Stimulated activated CD4-positive, alpha-beta T cell treated with anti-CD3 and anti-CD28 coated beads, Interleukin-4, amount 100 ng/mL, for 1 hour (primary cell): ENCODE results near the gene HACD3.
A peak's percentile ranks its signal among the peaks of the same experiment; 100 is the strongest.
"Not testable (repeated sequence)": the region's sequence is repeated elsewhere in the genome, so short reads cannot be mapped to it uniquely, and the experiment has no call there.

Source experiments
- DNase-seq: peaks from one replicate; pipeline ENCODE4 v3.0.0-alpha.2; 2020

The HACD3 gene, protein sequence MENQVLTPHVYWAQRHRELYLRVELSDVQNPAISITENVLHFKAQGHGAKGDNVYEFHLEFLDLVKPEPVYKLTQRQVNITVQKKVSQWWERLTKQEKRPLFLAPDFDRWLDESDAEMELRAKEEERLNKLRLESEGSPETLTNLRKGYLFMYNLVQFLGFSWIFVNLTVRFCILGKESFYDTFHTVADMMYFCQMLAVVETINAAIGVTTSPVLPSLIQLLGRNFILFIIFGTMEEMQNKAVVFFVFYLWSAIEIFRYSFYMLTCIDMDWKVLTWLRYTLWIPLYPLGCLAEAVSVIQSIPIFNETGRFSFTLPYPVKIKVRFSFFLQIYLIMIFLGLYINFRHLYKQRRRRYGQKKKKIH

DNA sequence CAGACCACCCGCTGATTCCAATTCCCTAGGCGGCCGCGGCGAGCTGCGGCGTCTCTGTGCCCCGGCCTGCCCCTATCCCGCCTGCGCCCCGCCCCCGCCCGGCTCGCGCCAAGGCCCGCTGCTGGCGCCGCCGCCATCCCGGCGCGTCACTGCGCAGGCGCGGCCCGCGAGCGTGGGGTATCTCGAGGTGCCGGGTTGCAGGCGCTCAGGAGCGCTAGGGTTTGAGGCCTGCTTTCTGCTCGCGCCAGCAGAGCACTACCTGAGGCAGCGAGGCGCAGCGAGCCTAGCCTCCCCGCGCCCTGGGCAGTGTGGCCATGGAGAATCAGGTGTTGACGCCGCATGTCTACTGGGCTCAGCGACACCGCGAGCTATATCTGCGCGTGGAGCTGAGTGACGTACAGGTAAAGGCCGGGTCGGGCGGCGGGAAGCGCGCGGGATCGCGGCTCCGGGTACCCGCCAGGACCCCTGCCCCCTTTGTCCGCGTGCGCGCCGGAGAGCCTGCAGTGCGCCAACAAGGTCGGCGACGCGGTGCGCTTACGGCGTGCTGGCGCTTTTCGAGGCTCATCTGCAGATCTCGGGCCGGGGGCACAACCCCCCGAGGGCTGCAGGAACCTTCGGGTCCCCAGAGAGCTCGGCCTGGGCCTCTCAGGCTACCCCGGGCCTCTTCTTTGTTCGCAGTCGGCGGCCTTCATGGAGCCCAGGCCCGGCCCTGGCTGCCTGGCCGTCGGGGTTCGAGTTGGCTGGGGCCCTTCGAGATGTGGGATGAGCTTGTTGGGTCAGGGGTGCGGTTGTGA, at the start of gene HACD3:
TSS of gene HACD3 (plus strand) at position 146 of the 794 bp plus-strand sequence. CDS start at position 315, 169 bp downstream.
- DNase-seq = peak; percentile 94

DNA sequence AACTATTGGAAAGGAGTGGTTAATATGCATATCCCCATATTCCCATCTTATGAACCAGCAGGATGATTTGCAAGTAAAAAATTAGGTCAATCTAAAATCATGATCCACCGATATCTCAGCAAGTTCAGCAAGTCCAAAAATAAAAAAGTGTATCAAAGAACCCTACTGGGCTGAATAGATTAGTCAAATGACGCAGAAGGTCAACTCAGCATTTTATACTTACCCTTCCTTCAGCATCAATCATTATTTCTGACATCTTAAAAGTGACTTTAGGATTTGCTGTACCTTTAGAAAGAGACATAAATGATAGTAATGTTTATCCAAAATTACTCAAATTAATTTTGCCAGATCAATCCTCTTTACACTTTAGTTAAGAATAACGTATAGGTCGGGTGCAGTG, 45.4 kb upstream of the HACD3 start:
- no peak for DNase-seq

DNA sequence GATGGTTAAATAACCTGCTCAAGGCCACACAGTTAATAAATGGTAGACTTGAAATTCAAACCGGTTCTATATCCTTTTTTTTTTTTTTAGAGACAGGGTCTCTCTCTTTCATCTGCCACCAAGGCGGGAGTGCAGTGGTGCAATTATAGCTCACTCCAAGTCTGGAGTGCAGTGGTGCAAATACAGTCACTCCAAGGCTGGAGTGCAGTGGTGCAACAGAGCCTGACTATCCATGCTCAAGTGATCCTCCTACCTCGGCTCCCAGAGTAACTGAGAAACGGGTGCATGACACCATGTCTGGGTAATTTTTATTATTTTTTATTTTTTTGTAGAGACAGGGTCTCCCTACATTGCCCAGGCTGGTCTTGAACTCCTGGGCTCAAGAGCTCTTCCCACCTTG, 36.2 kb upstream of the HACD3 start:
- no peak for DNase-seq

DNA sequence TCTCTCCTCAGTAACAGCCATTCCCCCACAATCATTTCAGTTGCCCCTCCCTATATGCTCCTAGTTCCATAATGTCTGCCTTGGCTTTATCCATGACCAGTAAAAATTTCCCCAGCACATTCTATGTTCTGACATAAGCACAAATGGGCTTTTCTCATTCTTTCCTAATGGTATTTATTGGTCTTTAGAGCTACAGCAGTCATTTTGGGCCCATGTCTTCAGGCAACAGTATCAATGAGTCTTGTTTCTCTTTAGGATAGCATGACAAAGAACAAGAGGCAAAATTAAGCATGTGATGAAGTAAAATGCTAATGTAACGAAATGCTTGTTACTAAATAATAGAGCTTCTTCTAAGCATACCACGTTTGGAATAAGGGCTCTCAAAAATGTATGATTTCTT, 20.9 kb upstream of the HACD3 start:
- no peak for DNase-seq

DNA sequence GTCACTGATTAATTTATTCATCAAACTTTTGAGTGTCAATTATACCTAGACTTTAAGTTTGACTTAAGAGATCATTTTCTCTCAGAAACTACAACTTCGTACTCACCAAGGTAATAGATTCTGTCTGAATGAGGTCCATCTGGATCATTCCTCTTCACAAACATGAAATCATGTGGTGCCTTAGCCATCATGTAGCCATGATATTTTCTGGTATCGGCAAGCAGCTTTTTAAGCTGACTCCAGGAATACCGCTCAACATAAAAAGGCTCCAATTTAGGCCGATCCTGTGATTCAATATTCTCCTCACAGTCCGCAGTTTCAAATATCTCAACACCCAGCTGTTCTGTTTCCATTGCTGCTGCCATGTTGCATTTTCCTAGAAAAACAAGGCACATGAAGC, 18.1 kb upstream of the HACD3 start:
- DNase-seq = no peak

DNA sequence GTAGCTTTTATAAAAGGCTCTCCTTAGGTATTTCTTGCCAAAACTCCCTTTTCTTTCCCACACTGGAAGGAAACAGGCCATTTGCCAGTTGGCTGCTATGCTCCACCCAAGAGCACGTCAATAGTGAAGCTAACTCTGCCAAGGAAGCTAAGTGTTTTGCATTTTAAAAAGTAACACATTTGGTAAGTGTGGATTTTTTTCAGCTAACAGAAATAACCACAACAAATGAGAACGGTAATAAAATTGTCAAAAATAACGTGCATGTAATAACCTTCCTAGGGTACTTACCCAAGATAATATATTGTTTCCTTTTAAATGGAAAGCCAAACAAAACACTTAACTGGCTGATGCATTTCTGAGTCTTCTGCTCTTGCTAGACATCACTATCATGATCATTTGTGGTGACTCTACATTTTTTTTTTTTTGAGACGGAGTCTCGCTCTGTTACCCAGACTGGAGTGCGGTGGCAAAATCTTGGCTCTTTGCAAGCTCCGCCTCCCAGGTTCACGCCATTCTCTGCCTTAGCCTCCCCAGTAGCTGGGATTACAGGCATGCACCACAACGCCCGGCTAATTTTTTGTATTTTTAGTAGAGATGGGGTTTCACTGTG, 17.4 kb upstream of the HACD3 start:
- DNase-seq = no peak

DNA sequence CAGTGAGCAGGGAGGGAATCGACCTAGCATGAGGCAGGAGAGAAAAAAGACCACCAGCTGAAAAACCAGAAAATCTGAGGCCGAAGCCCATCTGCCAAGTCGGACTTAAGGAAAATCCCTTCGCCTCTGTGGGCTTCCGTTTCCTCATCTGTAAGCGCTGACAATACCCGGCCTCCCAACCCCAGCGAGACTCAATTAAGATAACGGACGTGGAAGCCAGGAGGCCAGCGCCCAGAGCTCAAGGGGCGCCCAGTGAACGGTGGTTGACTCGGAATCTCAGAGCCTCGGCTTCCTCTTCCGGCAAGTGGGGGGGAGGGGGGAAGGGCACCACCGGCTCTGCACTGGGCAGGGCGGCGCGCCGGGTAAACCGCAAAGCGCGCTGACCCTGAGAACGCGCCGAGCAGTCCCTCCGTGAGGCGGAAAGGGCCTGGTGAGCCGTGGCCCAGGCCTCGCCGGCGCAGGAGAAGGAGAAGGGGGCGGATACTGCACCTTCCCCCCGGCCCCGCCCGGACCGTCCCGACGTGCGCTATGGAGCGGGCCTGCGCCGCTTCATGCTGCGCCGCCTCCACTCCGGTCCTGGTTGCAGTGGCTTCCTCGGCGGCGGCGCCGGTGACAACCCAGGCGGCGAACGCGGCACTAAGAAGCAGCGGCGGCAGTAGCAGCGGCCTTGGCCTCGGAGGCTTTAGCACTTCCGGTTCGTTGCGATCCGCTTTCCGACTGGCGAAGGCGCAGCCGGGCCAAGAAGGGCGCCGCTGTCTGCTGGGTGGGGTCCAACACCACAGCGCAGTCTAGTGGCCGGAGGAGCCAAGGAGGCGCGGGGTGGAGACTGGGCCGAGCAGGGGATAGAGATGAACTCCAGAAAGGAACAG, 13.0 kb upstream of the HACD3 start, which contains the start of gene DPP8:
TSS of gene DPP8 (minus strand) at position 693 of the 869 bp plus-strand sequence. CDS start 5,136 bp downstream, outside the sequence.
- peak; percentile 96 for DNase-seq

DNA sequence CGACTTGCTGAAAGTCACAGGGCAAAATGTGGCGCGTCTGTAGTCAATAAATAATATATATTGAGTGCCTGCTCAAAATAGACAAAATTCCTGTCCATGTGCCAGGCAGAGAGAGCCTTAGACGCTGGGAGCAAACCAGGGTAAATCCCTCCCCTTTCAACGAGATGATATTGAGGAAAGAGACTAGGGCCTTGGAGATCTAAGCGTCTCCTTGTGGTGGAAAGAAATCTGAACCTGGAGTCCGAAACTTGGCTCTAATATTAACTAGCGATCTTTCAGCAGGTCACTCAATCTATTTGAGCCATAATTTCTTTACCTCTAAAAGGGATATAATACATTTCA, 12.4 kb upstream of the HACD3 start:
- no peak for DNase-seq

DNA sequence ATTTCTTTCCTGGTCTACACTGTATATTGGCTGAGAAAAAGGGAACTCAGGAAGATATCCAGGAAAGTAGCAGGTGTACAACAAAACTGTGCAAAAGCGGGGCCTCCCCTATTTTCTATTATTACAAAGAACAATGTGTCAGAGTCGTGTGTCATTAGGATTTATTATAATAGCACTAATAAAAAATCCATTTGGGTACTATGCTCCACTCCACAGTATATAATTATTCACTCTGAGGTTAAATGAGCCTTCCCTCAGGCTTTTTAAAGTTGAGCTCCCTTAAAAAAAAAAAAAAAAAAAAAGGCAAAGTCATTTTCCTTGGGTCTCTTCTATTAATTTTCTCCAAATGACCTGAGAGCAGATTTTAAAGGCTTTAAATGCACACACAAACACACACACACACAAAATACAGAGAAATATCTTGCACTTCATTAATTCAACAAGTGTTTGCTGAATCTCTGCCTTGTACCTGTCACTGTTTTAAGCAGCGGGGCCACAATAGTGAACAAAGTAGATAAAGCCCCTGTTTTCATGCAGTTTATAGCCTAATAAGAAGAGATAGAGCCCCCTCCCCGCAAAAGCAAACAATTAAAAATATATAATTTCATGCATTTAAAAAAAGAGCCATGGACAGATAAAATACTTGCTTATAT, 11.5 kb upstream of the HACD3 start:
- DNase-seq = no peak

DNA sequence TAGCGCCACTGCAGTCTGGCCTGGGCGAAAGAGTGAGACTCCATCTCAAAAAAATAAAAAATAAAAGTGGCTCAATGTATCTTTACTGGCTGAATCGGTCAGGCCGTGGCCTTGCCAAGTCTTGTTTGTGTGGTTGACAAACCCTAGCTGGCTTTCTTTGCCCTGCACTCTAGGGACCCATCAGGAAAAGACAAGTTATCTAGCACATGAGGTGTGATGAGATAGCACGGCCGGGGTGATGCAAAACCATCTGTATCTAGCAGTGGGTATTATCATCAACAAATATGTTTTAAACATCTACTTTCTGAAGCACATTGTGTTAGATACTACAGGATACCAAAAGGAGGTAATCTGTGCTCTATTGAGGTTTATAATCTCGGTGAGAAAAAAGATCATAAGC, 8.9 kb upstream of the HACD3 start:
- DNase-seq = no peak

DNA sequence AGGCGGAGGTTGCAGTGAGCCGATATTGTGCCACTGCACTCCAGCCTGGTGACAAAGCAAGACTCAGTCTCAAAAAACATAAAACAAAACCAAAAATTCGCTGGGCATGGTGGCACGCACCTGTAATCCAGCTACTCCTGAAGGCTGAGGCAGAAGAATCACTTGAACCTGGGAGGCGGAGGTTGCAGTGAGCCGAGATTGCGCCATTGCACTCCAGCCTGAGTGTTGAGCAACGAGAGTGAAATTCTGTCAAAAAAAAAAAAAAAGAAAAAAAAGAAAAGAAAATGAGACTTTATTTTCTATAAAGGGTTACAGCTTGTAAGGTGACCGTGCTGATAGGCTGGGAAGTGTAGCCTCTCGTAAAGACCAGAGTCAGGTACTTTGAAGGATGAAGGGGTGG, 6.0 kb upstream of the HACD3 start:
- no peak for DNase-seq

DNA sequence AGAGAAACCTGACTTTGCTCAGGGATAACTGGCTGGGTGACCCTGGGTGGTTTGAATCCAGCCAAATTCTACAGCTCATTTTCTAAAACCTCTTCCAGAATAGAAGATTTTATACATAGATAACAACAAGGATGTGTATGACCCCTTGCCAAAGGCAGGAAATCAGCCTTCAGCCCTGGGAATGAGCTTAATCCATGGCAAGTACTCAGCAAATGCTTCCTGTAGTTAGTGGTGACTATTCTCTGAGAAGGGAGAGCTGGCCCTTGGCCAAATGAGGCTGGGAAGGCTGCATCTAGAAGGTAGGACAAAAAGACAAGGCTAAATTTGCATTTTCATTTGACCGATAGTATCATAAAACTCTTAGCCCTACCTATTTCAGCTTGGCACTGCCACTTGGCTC, 4.6 kb upstream of the HACD3 start:
- no peak for DNase-seq

DNA sequence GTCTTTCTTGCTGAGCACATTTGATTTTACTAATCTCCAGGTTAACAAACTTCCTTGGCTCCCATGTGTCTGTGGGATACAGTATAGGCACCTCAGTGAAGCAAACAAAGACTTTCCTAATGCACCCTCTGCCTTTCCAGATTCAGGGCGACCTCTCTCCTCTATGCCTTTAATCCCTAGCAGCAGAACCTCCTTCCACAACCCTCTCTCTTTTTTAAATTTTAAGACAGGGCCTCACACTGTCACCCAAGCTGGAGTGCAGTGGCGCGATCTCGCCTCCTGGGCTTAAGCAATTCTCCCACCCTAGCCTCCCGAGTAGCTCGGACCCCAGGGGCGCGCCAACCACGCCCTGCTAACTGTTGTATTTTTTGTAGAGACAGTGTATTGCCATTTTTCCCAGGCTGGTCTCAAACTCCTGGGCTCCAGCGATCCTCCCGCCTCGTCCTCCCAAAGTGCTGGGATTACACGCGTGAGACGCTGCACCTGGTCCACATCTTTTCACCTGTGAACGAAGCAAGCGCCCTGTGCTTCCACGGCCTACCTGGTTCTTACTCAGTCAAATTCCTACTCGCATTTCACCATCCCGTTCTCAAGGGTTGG, 1.7 kb upstream of the HACD3 start:
- no peak for DNase-seq

DNA sequence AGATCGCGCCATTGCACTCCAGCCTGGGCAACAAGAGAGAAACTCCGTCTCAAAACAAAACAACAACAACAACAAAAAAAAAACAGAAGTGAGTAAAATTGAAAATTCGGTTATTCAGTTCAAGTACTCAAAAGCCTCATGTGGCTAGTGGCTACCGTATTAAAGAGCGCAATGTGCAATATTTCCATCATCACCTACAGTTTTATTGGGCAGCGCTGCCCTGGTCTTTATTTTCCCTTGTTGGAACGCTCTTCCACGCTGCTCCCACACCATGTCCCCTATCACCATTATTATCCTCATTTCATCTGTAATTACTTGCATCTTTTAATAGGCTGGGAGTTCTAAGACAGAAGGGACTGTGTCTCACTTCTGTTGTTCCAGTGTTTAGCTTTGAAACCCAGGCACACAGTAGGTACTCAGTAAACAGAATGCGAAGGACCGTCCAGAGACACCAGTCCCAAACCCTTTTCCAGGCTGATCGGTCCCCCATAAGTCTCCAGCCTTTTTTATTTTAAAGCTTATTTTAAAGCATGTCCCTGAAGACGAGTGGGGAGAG, 423 bp upstream of the HACD3 start:
- no peak for DNase-seq

DNA sequence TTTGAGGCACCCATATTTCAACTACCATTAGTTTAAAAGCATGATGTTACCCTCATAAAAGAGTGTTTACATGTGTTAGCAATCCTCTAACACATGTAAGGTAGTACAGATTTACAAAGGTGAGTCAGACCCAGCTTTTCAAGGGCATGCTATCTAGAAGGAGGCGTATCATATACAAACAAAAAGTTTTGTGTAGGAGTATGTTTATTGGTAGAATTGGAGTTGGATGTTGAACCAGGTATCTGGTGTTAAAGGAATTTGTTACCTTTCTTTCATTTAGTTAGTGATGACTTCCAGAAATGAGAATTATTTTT, 2.4 kb downstream of the HACD3 start:
- DNase-seq = no peak

DNA sequence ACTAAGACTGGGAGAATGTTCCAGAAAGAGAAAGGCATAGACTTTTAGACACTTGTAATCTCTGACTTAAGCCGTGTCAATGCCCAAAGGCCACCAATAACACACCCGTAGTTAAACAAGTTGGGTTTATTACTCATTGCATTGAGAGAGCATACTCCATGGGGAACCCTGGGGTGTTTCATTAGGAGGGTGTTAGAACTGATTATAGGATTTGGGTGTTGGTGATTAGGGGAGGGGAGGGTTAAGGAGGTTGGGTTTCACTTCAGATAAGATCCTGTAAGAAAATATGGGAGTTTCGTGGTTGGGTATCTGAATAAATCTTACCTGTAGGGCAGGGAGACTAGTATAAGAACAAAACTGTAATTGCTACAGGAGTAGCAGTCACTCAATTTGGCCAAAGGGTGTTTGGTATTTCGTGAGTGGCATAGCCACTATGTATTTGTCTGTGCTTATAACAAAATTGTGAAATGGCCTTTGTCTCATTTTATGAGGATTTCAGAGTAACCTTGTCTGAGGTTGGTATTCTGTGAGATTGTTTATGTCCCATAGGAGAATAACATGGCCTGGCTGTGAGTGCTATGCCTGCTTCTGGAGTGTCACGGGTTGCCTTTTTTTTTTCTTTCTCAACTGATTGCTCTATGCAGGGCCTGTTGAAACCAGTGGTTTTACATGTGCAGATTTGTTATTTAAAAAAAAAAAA, 2.9 kb downstream of the HACD3 start:
- DNase-seq = no peak

DNA sequence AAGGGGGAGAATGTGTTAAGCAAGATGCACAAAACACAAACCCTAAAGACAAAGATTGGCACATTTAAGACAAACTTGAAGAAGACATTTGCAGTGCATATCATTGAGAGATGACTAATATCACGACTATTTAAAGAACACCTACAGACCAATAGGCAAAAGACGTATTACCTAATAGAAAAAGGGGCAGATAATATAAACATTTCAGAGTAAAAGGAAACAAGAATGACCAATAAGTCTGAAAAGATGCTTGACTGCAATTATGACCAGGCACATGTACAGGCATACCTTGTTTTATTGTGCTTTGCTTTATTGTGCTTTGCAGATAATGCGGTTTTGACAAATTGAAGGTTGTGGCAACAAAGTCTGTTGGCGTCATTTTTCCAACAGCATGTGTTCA, 4.9 kb downstream of the HACD3 start:
- no peak for DNase-seq

DNA sequence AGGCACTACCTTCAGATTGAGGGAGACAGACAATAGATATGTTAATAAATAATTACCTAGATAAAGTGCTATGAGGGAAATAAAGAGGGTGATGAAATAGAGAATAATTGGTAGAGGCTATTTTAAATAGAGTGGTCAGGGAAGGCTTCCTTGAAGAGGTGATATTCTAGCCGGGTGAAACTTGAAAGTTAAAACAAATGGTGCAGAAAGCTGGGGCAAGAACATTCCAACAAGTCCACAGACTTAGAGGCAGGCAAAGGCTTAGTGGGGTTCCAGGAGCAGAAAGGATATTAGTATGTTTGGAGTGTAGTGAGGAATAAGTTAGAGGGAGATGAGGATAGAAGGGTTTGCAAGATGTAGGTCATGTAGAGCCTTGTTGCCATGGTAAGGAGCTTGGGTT, 10.1 kb downstream of the HACD3 start:
- no peak for DNase-seq

DNA sequence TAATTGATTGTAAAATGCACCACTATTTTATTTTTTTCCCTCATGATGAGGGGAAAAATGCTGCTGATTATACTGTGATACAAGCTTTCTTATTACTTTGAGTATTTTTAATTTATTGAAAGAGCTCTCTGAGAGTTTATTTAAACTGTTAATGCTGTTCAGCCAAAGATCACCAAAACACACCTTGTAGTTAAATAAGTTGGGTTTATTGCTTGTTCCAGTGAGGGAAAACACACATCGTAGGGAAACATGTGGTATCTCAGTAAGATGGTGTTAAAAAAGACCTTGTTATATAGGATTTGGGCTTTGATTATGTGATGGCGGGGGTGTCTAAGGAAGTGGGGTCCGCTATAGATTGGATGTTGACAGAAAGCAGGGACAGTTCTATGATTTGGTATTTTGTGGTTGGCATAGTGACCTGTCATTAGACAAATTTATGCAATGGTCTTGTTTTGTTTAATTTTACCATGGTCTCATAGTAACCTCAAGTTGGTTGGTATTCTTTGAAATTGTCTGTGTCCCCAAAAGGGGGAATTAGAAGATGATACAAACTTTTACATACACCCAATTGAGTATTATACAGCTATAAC, 11.1 kb downstream of the HACD3 start:
- DNase-seq = no peak

DNA sequence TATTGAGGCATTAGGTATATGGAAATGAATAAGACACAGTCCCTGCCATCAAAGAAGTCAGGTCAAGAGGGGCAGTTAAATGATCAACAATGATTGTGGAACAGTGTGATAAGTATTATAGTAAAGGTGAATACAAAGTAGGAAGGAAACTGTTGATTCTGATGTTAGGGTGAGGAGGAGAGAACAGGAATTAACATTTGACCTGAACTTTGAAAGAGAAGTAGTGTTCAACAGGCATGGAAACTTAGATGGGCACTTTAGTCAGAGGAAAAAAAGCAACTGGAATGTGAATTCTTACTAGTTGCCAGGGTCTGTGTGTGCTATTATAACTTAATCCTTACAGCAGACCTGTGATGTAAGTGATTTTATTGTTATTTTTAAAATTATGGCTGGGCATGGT, 17.6 kb downstream of the HACD3 start:
- no peak for DNase-seq

DNA sequence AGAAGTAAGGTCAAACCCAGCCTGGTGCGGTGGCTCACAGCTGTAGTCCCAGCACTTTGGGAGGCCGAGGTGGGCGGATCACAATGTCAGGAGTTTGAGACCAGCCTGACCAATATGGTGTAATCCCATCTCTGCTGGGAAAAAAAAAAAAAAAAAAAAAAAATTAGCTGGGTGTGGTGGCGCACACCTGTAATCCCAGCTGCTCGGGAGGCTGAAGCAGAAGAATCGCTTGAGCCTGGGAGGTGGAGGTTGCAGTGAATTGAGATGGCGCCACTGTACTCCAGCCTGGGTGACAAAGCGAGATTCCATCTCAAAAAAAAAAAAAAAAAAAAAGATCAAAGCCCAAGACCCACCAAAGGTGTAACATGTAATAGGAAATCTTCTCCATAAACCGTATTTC, 19.0 kb downstream of the HACD3 start:
- not testable (repeated sequence) for DNase-seq
